GM19238 (cell line): ENCODE measurements around the gene APOL4.
"Not testable (repeated sequence)": the region's sequence is repeated elsewhere in the genome, so short reads cannot be mapped to it uniquely, and the experiment has no call there.

Experiments
- DNase-seq: peaks from one replicate; pipeline ENCODE4 v3.0.0; 2011; ENCODE audit warnings: low spot score; ENCODE audit not compliant: insufficient read length

APOL4 gene

GRCh38 chr22:36185828-36186624 is 15.6 kb downstream of the APOL4 start:
- DNase-seq = no peak

DNA sequence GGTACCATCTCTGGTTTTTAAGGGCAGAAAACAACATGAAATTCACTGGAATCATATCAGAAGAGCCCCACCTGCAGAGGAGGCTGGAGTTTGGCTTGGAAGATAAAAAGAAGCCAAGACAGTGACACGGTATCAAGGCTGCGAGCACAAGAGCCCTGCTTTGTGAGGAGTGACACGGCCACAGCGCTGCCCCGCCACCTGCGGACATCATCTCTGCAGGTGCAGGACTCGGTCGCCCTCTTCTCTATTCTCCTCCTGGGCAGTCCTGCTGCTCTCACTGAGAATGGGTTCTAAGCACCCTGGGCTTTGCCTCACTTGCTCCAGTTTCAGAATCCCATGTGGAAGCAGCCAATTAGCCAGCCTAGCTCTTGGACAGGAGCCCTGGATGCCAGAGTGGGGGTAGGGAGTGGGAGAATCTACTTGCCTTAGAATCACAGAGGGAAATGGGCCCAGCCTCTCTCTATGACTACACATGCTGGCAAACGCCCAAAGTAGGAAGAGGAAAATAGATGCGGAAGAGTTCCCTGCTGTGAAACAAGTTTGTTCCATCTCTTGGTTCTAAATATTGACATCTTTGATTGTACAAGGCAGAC is 17.1 kb downstream of the APOL4 start:
- DNase-seq = no peak

DNA sequence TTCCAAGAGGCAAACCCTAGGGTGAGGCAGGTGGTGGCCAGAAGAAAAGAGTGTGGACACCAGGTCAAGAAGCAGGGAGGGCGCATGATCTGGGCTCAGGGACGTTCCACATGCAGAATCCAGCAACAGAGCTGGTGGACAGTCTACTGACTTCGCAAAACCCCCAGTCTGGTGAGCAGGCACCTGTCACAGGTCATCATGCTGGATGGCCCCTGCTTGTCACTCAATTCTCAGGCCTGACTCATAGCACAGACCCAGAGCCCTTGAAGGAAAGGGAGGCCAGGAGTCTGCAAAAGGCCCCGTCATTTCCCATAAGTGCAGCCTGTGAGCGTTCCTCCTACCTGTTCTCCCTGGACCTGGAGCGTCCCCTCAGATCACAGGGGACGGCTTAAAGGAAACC is 18.2 kb downstream of the APOL4 start:
- DNase-seq = no peak

GRCh38 chr22:36182857-36183256 is 18.8 kb downstream of the APOL4 start:
- DNase-seq = no peak

DNA sequence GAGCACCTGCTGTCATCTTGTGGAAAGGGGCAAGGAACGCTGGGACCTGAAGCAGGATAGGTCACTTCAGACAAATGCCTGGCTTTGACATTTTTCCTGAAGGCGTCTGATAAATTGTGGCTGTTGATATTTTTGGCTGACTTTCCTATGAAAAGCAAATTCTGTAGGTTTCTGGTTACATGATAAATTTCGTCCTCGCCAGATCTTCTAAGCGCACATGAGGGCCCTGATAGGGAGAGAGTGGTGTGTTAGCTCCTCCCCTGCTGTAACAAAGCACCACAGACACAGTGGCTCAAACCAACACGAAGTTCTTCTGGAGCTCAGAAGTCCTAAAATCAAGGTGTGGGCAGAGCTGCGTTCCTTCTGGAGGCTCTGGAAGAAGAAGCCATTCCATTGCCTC is 19.6 kb downstream of the APOL4 start:
- DNase-seq = no peak

- DNase-seq = no peak
Measured at GRCh38 chr22:36180928-36181327, 20.7 kb downstream of the APOL4 start.

- peak; percentile 74 for DNase-seq
Measured at GRCh38 chr22:36180038-36180880, 21.4 kb downstream of the APOL4 start.

GRCh38 chr22:36177160-36177559 is 24.4 kb downstream of the APOL4 start:
- no peak for DNase-seq

- no peak for DNase-seq
Measured at GRCh38 chr22:36175892-36176291, 25.7 kb downstream of the APOL4 start.

GRCh38 chr22:36171941-36172340 is 29.7 kb downstream of the APOL4 start:
- DNase-seq = no peak

GRCh38 chr22:36166518-36167220 is 34.9 kb downstream of the APOL4 start:
- DNase-seq = no peak

GRCh38 chr22:36166086-36166485 is 35.5 kb downstream of the APOL4 start:
- no peak for DNase-seq

DNA sequence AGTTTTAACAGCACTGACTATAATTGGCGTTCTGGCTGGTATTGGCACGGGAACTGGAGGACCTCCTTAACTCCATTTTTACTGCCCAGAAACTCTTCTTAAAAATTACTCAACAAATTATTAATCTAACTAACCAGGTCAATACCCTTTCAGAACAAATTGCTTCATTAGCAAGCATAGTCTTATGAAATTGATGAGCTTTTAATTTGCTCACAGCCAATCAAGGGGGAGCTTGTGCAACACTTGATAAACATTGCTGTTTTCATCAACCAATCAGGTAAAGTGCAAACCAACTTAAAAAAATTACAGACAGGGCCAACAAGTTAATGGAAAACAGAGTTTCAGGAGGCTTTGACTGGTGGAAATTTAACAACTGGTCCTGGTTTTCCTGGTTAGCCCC is 36.5 kb downstream of the APOL4 start:
- no peak for DNase-seq

DNA sequence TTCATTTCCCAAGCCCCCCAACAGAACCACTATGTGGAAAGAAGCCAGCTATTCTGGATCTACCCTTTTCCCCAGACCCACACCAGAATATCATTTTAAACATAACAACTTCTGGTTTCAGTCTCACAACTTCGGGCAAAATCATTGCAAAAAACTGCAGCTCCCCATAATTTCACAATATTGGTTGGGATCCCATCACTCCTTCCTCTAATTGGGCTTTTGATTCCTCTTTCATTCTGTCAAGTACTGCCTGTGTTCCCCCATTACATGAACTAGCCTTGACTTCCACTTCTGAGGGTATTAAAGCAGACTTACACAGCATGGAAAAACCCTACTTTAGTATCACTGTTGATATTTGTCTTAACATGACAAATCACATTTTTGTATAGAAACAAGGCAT is 37.0 kb downstream of the APOL4 start:
- DNase-seq = no peak

DNA sequence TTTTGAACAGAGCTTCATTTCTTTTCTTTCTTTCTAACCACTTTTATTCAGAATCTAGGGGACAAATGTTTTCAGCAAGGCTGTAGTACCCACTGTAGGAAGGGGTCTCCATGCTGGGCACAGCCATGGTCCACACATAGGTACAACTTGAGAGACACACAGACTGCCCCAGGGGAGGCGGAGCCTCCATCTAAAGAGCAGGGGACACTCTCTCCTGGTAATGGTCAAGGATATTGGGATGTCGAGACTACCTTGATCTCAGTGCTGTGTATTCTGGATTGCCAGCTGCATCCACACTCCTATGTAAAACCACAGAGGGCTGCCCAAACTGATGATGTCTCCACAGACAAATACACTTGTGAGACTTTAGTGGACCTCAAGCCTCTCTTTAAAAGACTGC is 38.1 kb downstream of the APOL4 start:
- DNase-seq = no peak

- DNase-seq = peak; percentile 17
Measured at GRCh38 chr22:36162127-36163034, 39.2 kb downstream of the APOL4 start.

- DNase-seq = not testable (repeated sequence)
Measured at GRCh38 chr22:36161793-36162126, 39.8 kb downstream of the APOL4 start.

DNA sequence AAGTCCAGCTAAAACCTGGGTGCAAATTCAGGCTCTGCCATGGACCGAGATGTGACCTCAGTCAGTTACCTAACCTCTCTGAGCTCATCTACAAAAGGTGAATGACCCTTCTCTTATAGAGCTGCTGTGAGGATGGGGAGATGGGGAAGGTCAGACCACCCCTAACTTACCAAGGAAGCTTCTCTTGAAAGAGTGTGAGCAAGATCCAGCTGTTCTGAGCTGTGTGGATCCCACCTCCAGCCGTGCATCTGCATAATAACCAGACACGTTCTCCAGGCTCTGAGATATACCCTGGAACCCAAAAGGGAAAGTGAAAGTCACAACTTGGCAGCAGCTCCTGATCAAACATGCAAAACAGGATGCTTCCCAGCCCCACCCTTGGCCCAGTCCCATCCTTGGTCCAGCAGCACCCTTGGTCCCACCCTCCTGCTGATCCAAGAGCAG is 41.1 kb downstream of the APOL4 start, which contains the start of gene APOL3:
Gene APOL3 (minus strand): TSS at position 257 of the 444 bp plus-strand sequence. CDS start 11,700 bp downstream, outside the sequence.
- DNase-seq = no peak

DNA sequence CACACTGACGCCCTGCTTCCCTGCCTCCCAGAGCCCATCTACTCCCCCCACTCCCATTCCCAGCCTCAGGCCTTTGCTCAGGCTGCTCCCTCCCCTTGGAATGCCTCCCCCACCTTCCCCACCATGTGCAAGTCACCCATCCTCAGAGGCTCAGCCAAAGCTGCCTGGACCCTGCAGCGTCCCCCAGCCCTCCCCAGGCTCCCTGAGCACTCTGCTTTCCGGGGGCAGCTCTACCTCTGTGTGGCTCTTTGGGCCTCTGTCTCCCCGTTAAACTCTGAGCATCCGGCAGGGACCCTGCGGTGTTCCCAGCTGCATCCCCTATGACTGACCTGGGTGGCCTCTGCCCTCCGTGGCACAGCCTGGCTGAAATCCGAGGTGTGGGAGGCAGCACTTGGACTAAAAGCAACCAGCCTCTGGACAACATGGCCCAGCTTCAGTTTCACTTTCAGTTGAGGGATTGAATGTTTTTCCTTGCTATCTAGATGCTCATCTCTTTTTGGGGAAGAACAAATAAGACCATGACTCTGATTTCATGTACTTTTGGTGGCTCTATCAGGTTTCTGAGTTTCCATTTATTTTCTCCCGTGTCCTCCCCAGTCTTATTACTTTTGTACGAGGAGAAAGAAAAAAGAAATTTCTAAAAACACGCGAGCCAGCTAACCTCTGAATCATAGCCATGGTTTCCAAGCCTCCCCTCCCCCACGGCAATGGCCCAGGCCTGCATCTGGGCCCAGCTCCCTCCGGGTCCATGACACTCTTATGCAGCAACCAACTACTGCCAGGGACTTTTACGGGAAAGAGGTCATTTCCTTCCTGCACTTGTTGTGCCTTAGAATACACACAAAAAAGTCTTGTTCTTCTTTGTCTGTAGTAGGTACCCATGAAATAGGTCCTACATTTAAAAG is 44.8 kb downstream of the APOL4 start:
- peak; percentile 18 for DNase-seq
